ENCODE results near the gene MAP4K2. TPM values are rescaled to one million over a fixed set of nuclear protein-coding genes. Genes with fewer than 3 reads are reported as not detected.

The MAP4K2 gene
- polyA plus RNA-seq, 3 donors: 9.9 to 38.0 (median 12.6) TPM

GRCh38 chr11:64772303-64773018 lies 30.6 kb downstream of the MAP4K2 start:
- Histone ChIP-seq H3K27me3 (ENCODE audit: control insufficient read depth in 2 of 2, insufficient read depth in 2 of 2, low read length in 2 of 2) (no peaks in the 10 kb centered on the region), H3K4me1 (ENCODE audit: control insufficient read depth in 1 of 2, insufficient read depth in 2 of 2, low read length in 2 of 2) (peaks cover 38 to 55% of the 10 kb centered on the region in 2 donors), H3K79me2 (ENCODE audit: insufficient read depth, low read length) (peaks cover 98% of the 10 kb centered on the region), H3K4me3 (replicated peaks in 1 of 3; ENCODE audit: low read depth in 2 of 3, low read length in 3 of 3) (peak overlapping the region; percentile 8 to 73 (median 35)), H3K27ac (ENCODE audit: low read depth in 1 of 2, low read length in 2 of 2) (peak overlapping the region; percentile 53 to 73), H3K9me3 (replicated peaks in 1 of 2; ENCODE audit: control insufficient read depth in 1 of 2, insufficient read depth in 1 of 2, low read length in 2 of 2) (no peaks in the 10 kb centered on the region), H2AFZ (ENCODE audit: insufficient read depth, low read depth, low read length, poor library complexity, severe bottlenecking) (no peak overlapping the region), H3K4me2 (replicated peaks; ENCODE audit: extremely low read depth, low read length, poor library complexity, severe bottlenecking) (peak overlapping the region; percentile 84), H4K20me1 (ENCODE audit: insufficient read depth, low read length) (peaks cover 98% of the 10 kb centered on the region), H3K36me3 (replicated peaks in 1 of 2; ENCODE audit: control insufficient read depth in 1 of 2, insufficient read depth in 2 of 2, low read length in 2 of 2) (peaks cover 83 to 89% of the 10 kb centered on the region in 2 donors), H3K9ac (ENCODE audit: insufficient read depth, low read length, poor library complexity, severe bottlenecking) (no peak overlapping the region)
- Mint-ChIP-seq H3K4me3 (peak overlapping the region; percentile 58 to 75), H3K36me3 (peaks cover 96 to 99% of the 10 kb centered on the region in 2 donors), H3K4me1 (peaks cover 61% of the 10 kb centered on the region), H3K9me3 (no peaks in the 10 kb centered on the region), H3K27ac (peak overlapping the region; percentile 85 to 94 (median 92)), H3K27me3 (ENCODE audit: low read depth in 3 of 3) (peaks cover 0 to 1% (median 0%) of the 10 kb centered on the region in 3 donors)
- DNase-seq: peak; percentile 47 to 83 (median 78)
- no CpG with 5 or more reads among the region's 3 CpGs for WGBS (ENCODE audit: insufficient coverage)
- TF ChIP-seq CTCF (IDR thresholded peaks at IDR 0.05): no peak
- intact Hi-C loops (cut with micrococcal nuclease): loop anchor here in 1 of 2 donors (2.0 kb wide), 1 partner anchor 28 kb away; the partner anchor contains the start of gene RASGRP2

GRCh38 chr11:64771861-64772260 lies 31.2 kb downstream of the MAP4K2 start:
- H3K4me2 ChIP-seq (replicated peaks; ENCODE audit: extremely low read depth, low read length, poor library complexity, severe bottlenecking): peak overlapping the region; percentile 84
- WGBS (ENCODE audit: insufficient coverage): no CpG with 5 or more reads among the region's 2 CpGs
- peaks cover 97 to 99% of the 10 kb centered on the region in 2 donors for H3K36me3 Mint-ChIP-seq

More at GRCh38 chr11:64771861-64772260, 31.2 kb downstream of the MAP4K2 start:
- Mint-ChIP-seq H3K4me1 (peaks cover 56% of the 10 kb centered on the region), H3K4me3 (peak overlapping the region; percentile 58 to 75), H3K9me3 (no peaks in the 10 kb centered on the region), H3K27ac (peak overlapping the region; percentile 85 to 94 (median 92)), H3K27me3 (ENCODE audit: low read depth in 3 of 3) (peaks cover 0 to 1% (median 0%) of the 10 kb centered on the region in 3 donors)
- peak; percentile 33 to 48 (median 46) for DNase-seq
- no peaks in the 10 kb centered on the region for H3K9me3 ChIP-seq (replicated peaks in 1 of 2; ENCODE audit: control insufficient read depth in 1 of 2, insufficient read depth in 1 of 2, low read length in 2 of 2)
- peak overlapping the region; percentile 8 to 73 (median 35) for H3K4me3 ChIP-seq (replicated peaks in 1 of 3; ENCODE audit: low read depth in 2 of 3, low read length in 3 of 3)
- no peak overlapping the region for H2AFZ ChIP-seq (ENCODE audit: insufficient read depth, low read depth, low read length, poor library complexity, severe bottlenecking)
- peaks cover 89 to 94% of the 10 kb centered on the region in 2 donors for H3K36me3 ChIP-seq (replicated peaks in 1 of 2; ENCODE audit: control insufficient read depth in 1 of 2, insufficient read depth in 2 of 2, low read length in 2 of 2)
- peaks cover 98% of the 10 kb centered on the region for H4K20me1 ChIP-seq (ENCODE audit: insufficient read depth, low read length)
- no peaks in the 10 kb centered on the region for H3K27me3 ChIP-seq (ENCODE audit: control insufficient read depth in 2 of 2, insufficient read depth in 2 of 2, low read length in 2 of 2)
- peak overlapping the region in 1 of 2 donors; percentile 73 for H3K27ac ChIP-seq (ENCODE audit: low read depth in 1 of 2, low read length in 2 of 2)
- H3K4me1 ChIP-seq (ENCODE audit: control insufficient read depth in 1 of 2, insufficient read depth in 2 of 2, low read length in 2 of 2): peaks cover 32 to 51% of the 10 kb centered on the region in 2 donors
- intact Hi-C loops (cut with micrococcal nuclease): loop anchor here (2.0 kb wide), 1 partner anchor 27 kb away; the partner anchor contains the start of gene RASGRP2 (in 2 of the 2)
- peaks cover 98% of the 10 kb centered on the region for H3K79me2 ChIP-seq (ENCODE audit: insufficient read depth, low read length)
- no peak for TF ChIP-seq CTCF (IDR thresholded peaks at IDR 0.05)
- H3K9ac ChIP-seq (ENCODE audit: insufficient read depth, low read length, poor library complexity, severe bottlenecking): no peak overlapping the region

All from CD14-positive monocyte (primary cell).